GM10847 (cell line): ENCODE results near the gene GABRG3.

Source experiments
- POLR2A ChIP-seq: IDR thresholded peaks from 2 replicates; pipeline ENCODE4 v1.6.1; 2011; ENCODE audit not compliant: insufficient read length; ENCODE audit errors: extremely low read depth

GABRG3 gene

DNA sequence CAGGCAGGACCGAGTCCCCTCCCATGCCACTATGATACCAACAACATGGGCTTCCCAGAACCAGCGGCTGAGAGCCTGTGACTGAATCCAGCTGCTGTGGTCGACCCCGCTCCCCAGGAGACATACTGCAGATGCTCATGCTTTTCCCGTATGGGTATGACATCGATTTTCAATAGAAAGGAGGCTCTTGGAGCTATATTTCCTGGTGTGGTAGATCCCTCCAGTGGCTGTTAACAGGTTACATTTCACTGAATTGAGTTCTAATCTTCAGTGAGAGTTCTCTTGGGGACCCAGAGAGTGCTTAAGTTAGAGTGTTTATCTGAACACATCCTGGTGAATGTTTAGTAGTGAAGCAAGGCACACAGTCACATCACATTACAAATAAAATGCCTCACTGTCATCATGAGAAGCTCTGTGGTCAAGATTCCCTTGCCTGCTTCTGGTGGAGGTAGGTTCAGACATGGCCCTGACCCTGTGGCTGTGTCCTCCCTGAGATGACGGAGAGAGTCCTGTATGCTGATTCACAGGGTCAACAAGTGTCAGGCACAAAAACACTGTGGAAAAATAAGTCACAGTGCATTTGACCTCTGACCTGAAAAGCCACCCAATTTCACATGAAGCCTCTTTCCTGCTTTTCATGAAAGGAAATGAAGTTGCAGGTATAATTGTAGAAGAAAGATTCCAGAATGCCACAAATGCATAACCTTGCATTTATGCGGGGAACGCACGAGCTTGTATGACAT, 110.9 kb downstream of the GABRG3 start:
- TF ChIP-seq POLR2A, result no peak

DNA sequence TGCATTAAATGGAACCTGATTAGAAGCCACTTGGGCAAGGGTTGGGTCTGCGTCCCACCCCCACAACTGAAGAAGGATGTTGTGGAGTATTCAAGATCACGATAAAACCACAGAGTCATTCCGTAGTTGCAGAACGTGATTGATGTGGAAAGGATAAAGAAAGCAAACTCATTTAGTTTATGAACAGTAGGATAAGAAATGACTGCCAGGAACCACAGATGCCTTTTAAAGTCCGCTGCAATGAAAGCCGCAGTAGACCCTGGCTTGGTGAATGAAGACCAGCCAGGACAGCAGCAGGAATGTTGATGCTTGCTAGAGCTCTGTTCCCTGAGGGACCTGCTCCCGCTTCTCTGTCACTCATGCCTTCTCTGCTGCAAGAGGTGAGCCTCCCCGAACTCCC, 111.5 kb downstream of the GABRG3 start:
- TF ChIP-seq POLR2A, result no peak

DNA sequence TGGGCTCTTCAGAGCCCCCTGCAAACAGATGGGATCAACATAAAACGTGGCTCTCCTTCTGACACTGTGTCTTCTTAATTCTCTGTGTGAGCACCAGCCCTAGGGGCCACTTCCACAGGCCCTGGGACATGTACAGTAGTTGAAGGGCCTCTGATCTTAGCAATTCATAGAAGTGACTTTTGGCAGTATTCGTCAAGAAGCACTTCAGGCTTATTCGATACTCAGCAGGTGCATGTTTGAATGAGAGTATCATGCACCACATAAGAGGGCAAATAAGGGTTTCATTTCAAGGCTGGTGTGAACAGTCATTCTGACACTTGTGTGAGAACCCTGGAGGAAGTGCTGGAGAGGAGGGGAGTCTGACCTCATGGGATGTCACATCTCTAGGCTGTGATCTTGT, 113.9 kb downstream of the GABRG3 start:
- no peak for TF ChIP-seq POLR2A

DNA sequence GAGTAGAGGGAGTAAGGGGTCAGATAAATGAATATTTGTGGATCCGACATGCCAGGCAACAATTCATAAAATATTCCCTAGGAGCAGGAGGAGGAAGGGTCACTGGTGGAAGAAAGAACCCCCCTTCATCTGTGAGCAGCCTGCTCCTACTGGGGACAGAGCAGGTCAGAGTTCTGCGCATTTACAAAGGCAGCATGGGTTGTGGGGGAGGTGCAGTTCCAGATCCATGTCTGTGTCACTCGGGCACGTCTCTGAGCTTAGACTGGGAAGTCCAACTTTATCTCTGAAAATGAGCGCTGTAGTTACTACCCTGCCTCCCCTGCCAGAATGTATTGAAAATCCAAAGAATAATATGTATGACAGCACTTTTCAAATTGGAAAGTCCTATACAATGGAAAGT, 115.2 kb downstream of the GABRG3 start:
- no peak for TF ChIP-seq POLR2A

DNA sequence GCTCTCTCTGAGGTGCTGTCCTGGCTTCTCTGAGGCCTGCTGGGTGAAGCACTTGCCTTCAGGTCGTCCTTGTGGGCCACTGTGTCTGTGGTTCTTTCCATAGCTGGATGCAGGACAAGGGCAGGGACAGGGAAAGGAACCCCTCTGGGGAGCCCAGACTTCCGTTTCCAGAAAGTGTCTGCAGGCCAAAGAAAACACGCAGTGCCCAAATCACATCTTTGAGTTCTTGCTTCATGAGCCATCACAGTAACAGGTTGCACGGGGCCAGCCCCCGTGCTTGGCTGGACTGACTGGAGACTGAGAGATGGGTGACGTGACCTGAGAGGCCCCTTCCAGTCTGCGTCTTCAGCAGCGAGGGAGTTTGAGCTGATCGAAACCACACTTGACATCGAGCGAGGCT, 115.8 kb downstream of the GABRG3 start:
- TF ChIP-seq POLR2A, result no peak

DNA sequence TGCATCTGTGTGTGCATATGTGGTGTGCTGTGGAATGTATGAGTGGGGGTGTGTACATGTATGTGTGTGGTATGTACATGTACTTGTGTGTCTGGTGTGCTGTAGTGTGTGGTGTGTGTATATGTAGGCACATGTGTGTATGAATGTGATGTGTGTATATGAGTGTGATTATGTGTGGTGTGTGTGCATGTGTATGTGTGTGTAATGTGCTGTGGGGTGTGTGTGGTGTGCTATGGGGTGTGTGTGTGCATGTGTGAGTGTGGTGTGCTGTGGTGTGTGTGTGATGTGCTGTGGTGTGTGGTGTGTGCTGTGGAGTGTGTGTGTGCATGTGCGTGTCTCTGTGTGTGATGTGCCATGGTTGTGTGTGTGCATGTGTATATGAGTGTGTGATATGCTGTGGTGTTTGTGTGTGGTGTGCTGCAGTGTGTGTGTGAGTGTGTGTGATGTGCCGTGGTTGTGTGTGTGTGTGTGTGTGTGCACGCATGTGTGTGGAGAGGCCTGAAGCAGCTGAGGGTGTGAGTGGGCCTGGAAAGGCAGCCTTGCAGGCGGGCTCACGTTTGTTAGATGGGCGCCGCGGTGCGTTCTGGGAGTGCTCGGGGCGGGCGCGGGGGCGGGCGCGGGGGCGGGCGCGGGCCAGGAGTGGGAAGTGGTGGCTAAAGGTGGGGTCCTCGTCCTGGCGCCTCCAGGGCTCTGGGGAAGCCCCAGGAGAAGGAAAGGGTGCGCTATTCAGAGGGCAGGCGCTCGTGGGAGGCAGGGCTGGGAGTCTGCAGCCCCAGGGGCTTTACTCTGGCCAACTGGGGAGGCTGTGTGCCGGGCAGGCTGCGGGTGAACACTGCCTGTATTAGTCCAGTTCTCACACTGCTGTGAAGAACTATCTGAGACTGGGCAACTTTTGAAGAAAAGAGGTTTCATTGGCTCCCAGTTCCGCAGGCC, 116.9 kb downstream of the GABRG3 start:
- TF ChIP-seq POLR2A, result no peak

DNA sequence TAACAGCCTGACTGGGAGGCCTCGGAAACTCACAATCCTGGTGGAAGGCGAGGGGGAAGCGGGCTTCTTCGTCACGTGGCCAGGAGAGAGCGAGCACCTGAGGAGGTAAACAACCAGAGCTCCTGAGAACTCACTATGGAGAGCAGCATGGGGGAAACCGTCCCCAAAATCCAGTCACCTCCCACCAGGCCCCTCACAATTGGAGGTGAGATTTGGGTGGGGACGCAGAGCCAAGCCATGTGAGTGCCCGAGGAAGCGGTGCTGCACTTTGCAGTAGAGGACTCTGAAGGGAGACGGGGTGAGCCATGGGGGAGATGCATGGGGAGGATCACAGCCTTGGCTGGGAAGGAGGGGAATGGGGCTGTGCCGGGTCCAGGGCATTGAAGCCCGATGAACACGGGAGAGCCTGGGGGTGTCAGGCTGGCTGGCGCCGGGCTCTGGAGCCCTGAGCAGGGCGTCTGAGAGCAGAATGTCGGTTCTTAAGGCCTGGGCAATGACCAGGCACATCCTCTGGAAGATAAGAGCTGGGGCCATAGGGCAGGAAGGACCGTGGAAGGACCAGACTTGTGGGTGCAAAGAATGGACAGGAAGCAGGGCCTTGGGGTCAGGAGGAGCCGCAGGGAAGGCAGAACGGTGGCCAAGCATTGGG, 117.7 kb downstream of the GABRG3 start:
- TF ChIP-seq POLR2A, result no peak

DNA sequence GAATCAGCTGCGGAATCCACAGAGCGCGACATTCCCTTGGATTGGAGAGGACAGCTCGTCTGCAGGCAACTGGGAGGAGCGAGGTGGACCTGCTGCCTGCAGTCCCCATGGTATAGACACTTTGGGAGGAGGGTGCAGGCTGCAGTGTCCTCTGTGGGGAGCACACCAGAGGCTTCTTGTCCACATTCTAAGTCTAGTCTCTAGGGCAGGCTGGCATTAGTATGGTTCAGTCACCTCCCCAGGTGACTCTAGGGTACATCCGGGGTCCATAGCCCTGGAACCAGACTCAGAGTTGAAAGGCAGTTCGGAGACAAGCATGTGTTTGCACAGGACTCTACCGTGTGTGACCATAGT, 118.2 kb downstream of the GABRG3 start:
- TF ChIP-seq POLR2A, result no peak

DNA sequence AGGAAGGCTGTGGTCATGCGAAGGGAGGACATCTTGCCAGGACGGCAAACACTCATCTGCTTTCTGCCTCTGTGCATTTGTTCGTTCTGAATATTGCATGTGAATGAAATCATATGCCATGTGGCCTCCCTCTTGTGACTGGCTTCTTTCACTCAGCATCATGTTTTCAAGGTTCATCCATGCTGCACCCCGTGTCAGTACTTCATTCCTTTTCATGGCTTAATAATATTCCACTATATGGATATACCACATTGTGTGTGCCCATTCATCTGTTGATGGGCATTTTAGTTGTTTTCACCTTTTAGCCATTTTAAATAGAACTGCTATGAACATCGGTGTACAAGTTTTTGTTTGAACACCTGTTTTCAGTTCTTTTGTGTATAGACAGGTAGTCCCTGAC, 118.7 kb downstream of the GABRG3 start:
- no peak for TF ChIP-seq POLR2A

DNA sequence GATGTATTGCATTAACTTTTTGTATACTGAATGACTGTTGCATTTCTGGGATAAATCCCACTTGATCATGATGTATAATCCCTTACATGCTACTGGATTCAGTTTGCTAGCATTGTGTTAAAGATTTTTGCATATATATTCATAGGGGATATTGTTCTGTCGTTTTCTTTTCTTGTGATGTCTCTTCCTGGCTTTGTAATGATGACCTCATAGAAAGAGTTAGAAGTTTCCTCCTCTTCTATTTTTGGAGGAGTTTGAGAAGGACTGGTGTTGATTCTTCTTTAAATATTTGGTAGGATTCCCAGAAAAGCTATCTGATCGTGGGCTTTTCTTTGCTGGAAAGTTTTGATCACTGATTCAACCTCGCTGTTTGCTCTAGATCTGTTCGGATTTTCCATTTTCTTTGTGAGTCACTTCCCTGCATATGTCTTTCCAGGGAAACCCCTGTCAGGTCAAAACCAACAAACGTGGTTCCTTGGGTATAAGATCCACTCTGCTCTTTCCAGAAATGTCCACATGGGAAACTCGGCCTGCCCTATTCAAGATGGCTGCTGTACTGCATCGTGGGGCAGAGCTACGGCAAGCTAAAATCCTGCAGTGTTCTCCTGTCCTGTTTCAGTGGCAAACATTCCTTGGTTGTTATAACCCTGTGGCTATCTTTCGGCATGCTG, 120.4 kb downstream of the GABRG3 start:
- no peak for TF ChIP-seq POLR2A

DNA sequence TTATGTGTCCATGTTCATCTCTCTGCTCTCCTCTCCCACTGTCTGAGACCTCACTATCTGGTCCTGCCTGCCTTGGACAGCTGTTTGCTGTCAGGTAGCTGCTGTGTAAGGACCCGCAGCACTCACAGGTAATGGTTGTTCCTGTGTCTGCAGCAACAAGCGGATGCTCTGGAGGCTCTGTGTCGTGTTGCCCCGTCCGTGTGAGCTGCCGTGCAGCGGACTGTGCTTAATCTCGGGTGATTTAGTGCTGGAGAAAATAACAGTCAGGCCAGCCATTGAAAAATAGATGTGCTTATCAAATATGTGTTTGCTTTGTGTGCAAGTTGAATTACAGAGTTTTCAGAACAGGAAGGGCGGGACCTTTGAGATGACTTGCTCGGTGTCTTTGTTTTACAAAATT, 121.4 kb downstream of the GABRG3 start:
- TF ChIP-seq POLR2A, result no peak

DNA sequence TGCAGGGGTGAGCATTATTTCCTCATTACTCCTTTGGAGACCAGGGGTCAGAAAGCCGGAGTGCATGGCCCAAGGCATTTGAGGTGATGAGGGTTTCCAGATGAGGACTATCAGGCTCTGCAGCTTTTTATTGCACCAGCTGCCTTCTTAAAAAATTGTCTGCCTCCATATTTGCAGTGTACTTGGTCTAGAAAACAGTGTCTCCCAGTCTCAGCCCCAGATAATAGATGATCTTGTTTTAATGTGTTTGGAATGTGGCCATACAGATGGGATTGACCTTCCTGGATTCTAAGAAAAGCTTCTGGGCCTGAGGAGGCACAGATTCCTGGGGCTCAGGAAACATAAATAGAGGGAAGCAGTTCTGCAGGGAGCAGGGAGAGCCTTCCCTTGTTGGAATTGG, 123.3 kb downstream of the GABRG3 start:
- TF ChIP-seq POLR2A, result no peak

DNA sequence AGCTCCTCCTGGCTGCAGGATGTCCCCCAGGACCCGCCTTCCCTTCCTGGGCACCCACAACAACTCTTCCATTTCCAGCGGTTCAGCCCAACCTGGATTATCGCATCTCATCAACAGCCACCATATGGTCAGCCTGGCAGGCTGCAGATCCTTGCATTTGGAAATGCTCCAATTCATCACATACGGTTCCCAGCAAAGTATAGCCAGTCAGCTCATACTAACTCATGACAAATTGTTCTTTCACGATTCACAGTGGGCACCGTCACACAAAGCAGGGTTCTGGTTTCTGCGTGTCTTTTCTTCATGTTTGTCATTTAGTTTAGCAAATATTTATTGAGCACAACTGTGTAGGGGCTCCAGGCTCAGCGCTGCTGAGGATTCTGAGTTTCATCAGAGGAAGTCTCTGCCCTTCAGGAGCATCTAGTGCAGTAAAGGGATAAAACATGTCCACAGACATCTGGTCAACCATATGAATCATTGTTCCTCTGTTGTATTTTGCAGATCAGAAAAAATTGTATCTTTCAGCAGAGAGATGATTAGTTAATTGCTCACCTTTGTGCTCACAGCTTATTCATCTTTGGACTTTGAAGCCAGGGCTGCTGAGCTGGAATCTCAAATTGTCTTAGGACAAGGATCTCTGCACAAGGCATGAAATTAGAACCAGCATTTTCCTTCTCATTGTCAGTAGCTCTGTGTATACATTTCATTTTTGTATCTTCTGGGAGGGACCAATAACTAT, 125.1 kb downstream of the GABRG3 start:
- TF ChIP-seq POLR2A, result no peak

DNA sequence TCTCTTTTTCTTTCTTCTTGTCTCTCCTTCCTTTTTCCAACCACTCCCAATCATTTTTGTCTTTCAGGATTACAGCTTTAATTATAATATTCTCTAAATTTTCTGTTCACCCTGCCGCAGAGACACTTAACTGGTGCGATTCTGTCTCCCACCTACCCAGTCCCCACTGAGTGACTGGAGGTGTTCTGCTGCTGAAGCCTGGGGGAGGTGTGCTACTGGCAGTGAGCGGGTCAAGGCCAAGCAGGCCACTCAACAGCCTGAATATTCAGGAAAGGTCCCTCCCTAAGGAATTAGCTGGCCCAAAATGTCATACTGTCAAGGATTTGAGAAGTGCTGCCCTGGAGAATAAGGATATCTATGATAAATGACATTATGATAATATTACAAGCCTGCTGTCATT, 126.5 kb downstream of the GABRG3 start:
- TF ChIP-seq POLR2A, result no peak

DNA sequence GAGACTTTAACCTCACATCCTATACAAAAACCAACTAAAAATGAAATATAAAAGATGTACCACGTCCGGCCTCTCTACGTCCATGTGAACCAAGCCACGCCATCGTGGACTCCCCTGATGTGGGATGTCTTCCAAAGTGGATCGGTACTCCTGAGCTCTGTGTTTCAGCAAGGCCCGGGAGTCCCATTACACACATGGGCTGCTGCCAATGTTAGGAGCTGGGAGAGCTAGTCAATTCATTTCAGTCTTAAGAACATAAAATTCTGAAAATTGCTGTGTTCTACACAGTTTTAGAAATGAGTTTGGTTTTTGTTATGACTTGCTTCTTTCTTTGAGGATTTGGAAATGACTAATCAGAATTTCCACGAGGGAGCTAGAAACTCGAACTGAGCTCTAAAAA, 131.0 kb downstream of the GABRG3 start:
- TF ChIP-seq POLR2A, result no peak
